Fibroblast of the conjunctiva (primary cell): ENCODE results near the gene PCBD1.

ENCODE experiments used
- DNase-seq: peaks from one replicate; pipeline ENCODE4 v3.0.0-alpha.2; 2010; ENCODE audit warnings: low read depth

PCBD1 gene

GRCh38 chr10:70917635-70918034, 29.3 kb upstream of the PCBD1 start:
- DNase-seq = no peak

GRCh38 chr10:70917226-70917625, 28.9 kb upstream of the PCBD1 start:
- DNase-seq = no peak

- DNase-seq = no peak
Observed at GRCh38 chr10:70916241-70916640, 27.9 kb upstream of the PCBD1 start.

- no peak for DNase-seq
Observed at GRCh38 chr10:70915806-70916205, 27.4 kb upstream of the PCBD1 start.

GRCh38 chr10:70915206-70915605, 26.8 kb upstream of the PCBD1 start:
- DNase-seq = no peak

GRCh38 chr10:70914316-70914864, 26.0 kb upstream of the PCBD1 start:
- no peak for DNase-seq

- no peak for DNase-seq
Observed at GRCh38 chr10:70913893-70914240, 25.5 kb upstream of the PCBD1 start.

- no peak for DNase-seq
Observed at GRCh38 chr10:70913191-70913892, 25.0 kb upstream of the PCBD1 start.

- no peak for DNase-seq
Observed at GRCh38 chr10:70912556-70912955, 24.2 kb upstream of the PCBD1 start.

GRCh38 chr10:70911386-70911785, 23.0 kb upstream of the PCBD1 start:
- DNase-seq = no peak

- no peak for DNase-seq
Observed at GRCh38 chr10:70910486-70911341, 22.3 kb upstream of the PCBD1 start.

GRCh38 chr10:70909326-70909935, 21.1 kb upstream of the PCBD1 start:
- no peak for DNase-seq

GRCh38 chr10:70908406-70909296, 20.3 kb upstream of the PCBD1 start:
- no peak for DNase-seq

- no peak for DNase-seq
Observed at GRCh38 chr10:70907637-70908405, 19.5 kb upstream of the PCBD1 start.

- DNase-seq = no peak
Observed at GRCh38 chr10:70906953-70907636, 18.7 kb upstream of the PCBD1 start.

- DNase-seq = no peak
Observed at GRCh38 chr10:70906031-70906783, 17.8 kb upstream of the PCBD1 start.

- no peak for DNase-seq
Observed at GRCh38 chr10:70905071-70906021, 17.0 kb upstream of the PCBD1 start.

GRCh38 chr10:70903262-70903921, 15.0 kb upstream of the PCBD1 start:
- DNase-seq = no peak
